ENCODE results near the gene DNAJA4. TPM values are rescaled to one million over a fixed set of nuclear protein-coding genes. Genes with fewer than 3 reads are reported as not detected.
A peak's percentile ranks its signal among the peaks of the same experiment; 100 is the strongest.

Gene DNAJA4
- total and polyA plus RNA-seq, 2 of the 13 experiments (the other 11 are each of a cell fraction or from before 2014, with no cell fraction given) = not detected

DNA sequence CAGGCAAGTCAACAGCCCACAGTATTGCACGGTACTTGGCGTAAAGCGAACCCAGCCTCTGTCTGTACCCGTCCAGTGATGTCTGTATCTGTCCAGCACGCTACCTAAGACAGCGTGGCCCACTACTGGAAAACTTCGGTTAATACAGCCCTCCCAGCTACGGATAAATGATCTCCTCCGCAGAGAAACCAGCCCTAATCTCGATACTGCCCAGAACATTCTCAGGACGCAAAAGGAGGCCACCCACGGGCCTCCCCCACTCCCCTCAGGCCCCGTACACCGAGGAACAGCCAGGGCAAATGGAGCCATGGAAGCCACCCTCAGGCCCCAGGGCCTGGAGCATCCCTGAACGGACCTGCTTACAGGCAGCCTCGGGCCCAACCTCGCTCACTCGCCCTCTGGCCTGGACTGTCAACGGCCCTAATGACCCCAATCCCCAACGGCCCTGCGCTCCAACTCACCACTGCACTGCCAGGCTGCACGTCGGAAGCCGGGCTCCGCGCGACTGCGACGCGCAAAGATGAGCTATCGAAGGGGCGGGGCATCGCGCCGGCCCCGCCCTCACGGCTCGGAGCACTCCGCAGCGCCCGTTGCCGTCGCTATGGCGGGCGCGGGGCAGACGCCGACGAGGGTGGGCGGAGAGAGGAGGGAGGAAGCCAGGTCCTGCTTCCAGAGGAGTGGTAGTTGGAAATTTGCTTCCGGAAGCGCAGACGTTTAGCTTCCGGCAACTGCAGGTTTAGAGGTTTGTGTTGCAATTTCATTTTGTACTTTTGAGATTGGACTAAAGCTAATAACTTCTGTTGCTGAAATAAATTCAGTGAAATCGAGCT lies 35.0 kb downstream of the DNAJA4 start, which contains the start of gene SKIC8 (continued):
- TF ChIP-seq, protein P1, sequence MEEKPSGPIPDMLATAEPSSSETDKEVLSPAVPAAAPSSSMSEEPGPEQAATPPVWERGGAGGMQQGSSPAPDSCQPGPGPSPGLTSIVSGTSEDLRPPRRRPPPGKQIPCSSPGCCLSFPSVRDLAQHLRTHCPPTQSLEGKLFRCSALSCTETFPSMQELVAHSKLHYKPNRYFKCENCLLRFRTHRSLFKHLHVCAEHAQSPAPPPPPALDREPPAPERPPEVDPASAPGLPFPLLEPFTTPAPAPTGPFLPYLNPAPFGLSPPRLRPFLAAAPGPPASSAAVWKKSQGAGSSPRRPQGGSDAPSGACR (CRISPR knock-in tag; IDR thresholded peaks at IDR 0.05) = no peak
- TF ChIP-seq XBP1 (CRISPR knock-in tag; IDR thresholded peaks at IDR 0.05) (no peak), ZMAT3 (CRISPR knock-in tag; conservative IDR thresholded peaks at IDR 0.05) (peak; percentile 63; the same call in 1 of the 2 replicates), ASH2L (IDR thresholded peaks at IDR 0.05; ENCODE audit: insufficient read length, low read depth, low read length) (peak; percentile 64), ATRX (CRISPR knock-in tag; IDR thresholded peaks at IDR 0.05; ENCODE audit: borderline replicate concordance) (no peak), TSC22D2 (CRISPR knock-in tag; IDR thresholded peaks at IDR 0.05; ENCODE audit: borderline replicate concordance) (no peak), ZNF101 (CRISPR knock-in tag; IDR thresholded peaks at IDR 0.05; ENCODE audit: borderline replicate concordance, low read depth) (no peak), POLR2AphosphoS2 (IDR thresholded peaks at IDR 0.05; ENCODE audit: low read depth, low read length) (0 out of 2 replicates have a peak, but pooled peaks have one; percentile 72), CBFB (CRISPR knock-in tag; IDR thresholded peaks at IDR 0.05) (no peak), TRAFD1 (CRISPR knock-in tag; IDR thresholded peaks at IDR 0.05; ENCODE audit: borderline replicate concordance) (no peak), ZKSCAN8 (CRISPR knock-in tag; IDR thresholded peaks at IDR 0.05; ENCODE audit: borderline replicate concordance) (peak; percentile 62; the same call in 1 of the 2 replicates), NKX3-1 (CRISPR knock-in tag; IDR thresholded peaks at IDR 0.05) (peak; percentile 22; the same call in 1 of the 2 replicates), MAF1 (CRISPR knock-in tag; IDR thresholded peaks at IDR 0.05; ENCODE audit: borderline replicate concordance) (no peak), HOXA7 (CRISPR knock-in tag; IDR thresholded peaks at IDR 0.05) (no peak), ZNF160 (CRISPR knock-in tag; IDR thresholded peaks at IDR 0.05) (no peak), ZKSCAN1 (IDR thresholded peaks at IDR 0.05; ENCODE audit: low read length) (no peak), NR2F6 (IDR thresholded peaks at IDR 0.05) (no peak), NR2F6 (CRISPR knock-in tag; IDR thresholded peaks at IDR 0.05) (peak; percentile 25; the same call in 1 of the 2 replicates), GTF3A (CRISPR knock-in tag; conservative IDR thresholded peaks at IDR 0.05) (0 out of 2 replicates have a peak, but pooled peaks have one; percentile 66), ZNF800 (CRISPR knock-in tag; IDR thresholded peaks at IDR 0.05) (peak; percentile 80; the same call in 1 of the 2 replicates), KDM5B (CRISPR knock-in tag; IDR thresholded peaks at IDR 0.05; ENCODE audit: borderline replicate concordance) (peak; percentile 82; the same call in 1 of the 2 replicates), ZNF557 (CRISPR knock-in tag; IDR thresholded peaks at IDR 0.05) (no peak), MXI1 (IDR thresholded peaks at IDR 0.05; ENCODE audit: borderline replicate concordance, low read depth, low read length) (peak; percentile 93), ZNF207 (IDR thresholded peaks at IDR 0.05; ENCODE audit: borderline replicate concordance) (no peak)

Measured in HepG2 (cell line).